Lower leg skin (tissue), 4 donors: ENCODE data around the gene SLC2A8. TPM values are rescaled to one million over a fixed set of nuclear protein-coding genes. Genes with fewer than 3 reads are reported as not detected.
A peak's percentile ranks its signal among the peaks of the same experiment; 100 is the strongest.

ENCODE experiments used
- DNase-seq, 2 donors: peaks; one replicate each; pipeline ENCODE4 v3.0.0-alpha.2; 2019; ENCODE audit warnings: low spot score in 2 of 2
- H3K4me3 ChIP-seq: fragments of 200-600 bp; sonication (generic); 2 replicates; pipeline ENCODE4 v1.5.1; 2017; ENCODE audit warnings: mild to moderate bottlenecking, low read depth; ENCODE audit not compliant: poor library complexity, severe bottlenecking
- CTCF ChIP-seq, 3 donors: fragments of 450-650 bp; IDR thresholded peaks; one replicate each; pipeline ENCODE4 v1.5.1; 2016; ENCODE audit warnings: antibody characterized with exemption in 3 of 3, mild to moderate bottlenecking in 3 of 3, moderate library complexity in 2 of 3
- POLR2A ChIP-seq, 2 donors: fragments of 450-650 bp; IDR thresholded peaks; one replicate each; pipeline ENCODE4 v1.6.1; 2016 to 2017; ENCODE audit warnings: antibody characterized with exemption in 2 of 2, mild to moderate bottlenecking in 1 of 2, moderate library complexity in 1 of 2
- WGBS, 2 donors: methylation state at CpG; one replicate each; pipeline ENCODE4 v1.1.5; 2018; 5-methylcytosine and 5-hydroxymethylcytosine counted together
- intact Hi-C: fragments of 100-400 bp; cut with DNase I; formaldehyde crosslinking; loops from one replicate; pipeline ENCODE4 v1.15.0; 2023; ENCODE audit warnings: low total_unique reads
- total RNA-seq, 4 donors: library from RNA; depleted of rRNA; stranded (reverse); fragments of >200 nt; gene quantifications; one replicate each; pipeline ENCODE4 v1.1.0, GENCODE V29; 2016

The SLC2A8 gene
- total RNA-seq, 4 donors from 2014 or later, result 17.6 to 28.7 (median 23.6) TPM

- intact Hi-C loops, result no loop called here
- DNase-seq, result no peak
- WGBS, 2 donors, result 83 to 96% methylated on average over 4 of the region's 4 CpGs
- no peak for TF ChIP-seq POLR2A (IDR thresholded peaks at IDR 0.05)
- TF ChIP-seq CTCF (IDR thresholded peaks at IDR 0.05), result no peak
- H3K4me3 ChIP-seq, result no peak overlapping the region
Observed at GRCh38 chr9:127386249-127386648, 10.7 kb upstream of the SLC2A8 start.

GRCh38 chr9:127386981-127387380 is 10.0 kb upstream of the SLC2A8 start:
- no peak overlapping the region for H3K4me3 ChIP-seq
- DNase-seq, result no peak
- intact Hi-C loops, result no loop called here
- 92 to 94% methylated on average over 10 of the region's 10 CpGs for WGBS, 2 donors
- TF ChIP-seq CTCF (IDR thresholded peaks at IDR 0.05) (no peak), POLR2A (IDR thresholded peaks at IDR 0.05) (no peak)

GRCh38 chr9:127388037-127388855 is 8.7 kb upstream of the SLC2A8 start:
- intact Hi-C loops, result no loop called here
- WGBS, 2 donors, result 43 to 54% methylated on average over 10 of the region's 10 CpGs
- TF ChIP-seq POLR2A (IDR thresholded peaks at IDR 0.05) (no peak), CTCF (IDR thresholded peaks at IDR 0.05) (no peak)
- H3K4me3 ChIP-seq, result no peak overlapping the region
- DNase-seq, result peak in 1 of 2 donors; percentile 46

GRCh38 chr9:127388856-127389238 is 8.1 kb upstream of the SLC2A8 start:
- intact Hi-C loops, result no loop called here
- H3K4me3 ChIP-seq, result no peak overlapping the region
- TF ChIP-seq POLR2A (IDR thresholded peaks at IDR 0.05), result no peak
- TF ChIP-seq CTCF (IDR thresholded peaks at IDR 0.05), result no peak
- DNase-seq, result no peak
- 63 to 64% methylated on average over 6 of the region's 6 CpGs for WGBS, 2 donors

GRCh38 chr9:127389381-127390247 is 7.4 kb upstream of the SLC2A8 start:
- no peak for TF ChIP-seq POLR2A (IDR thresholded peaks at IDR 0.05)
- TF ChIP-seq CTCF (IDR thresholded peaks at IDR 0.05), result no peak
- WGBS, 2 donors, result 74 to 79% methylated on average over 4 of the region's 4 CpGs
- intact Hi-C loops, result no loop called here
- no peak for DNase-seq
- no peak overlapping the region for H3K4me3 ChIP-seq
